HL-60/S4 (cell line): ENCODE results near the gene VTCN1.

Experiments used
- in situ Hi-C: fragments of 300-500 bp; cut with MboI; formaldehyde crosslinking; loops from 2 replicates; pipeline ENCODE4 v1.14.3; 2022; ENCODE audit warnings: low sequenced_read_pairs

The VTCN1 gene

GRCh38 chr1:117210386-117210785 lies 341 bp downstream of the VTCN1 start:
- in situ Hi-C loops = no loop called here

GRCh38 chr1:117209094-117209493 lies 1.6 kb downstream of the VTCN1 start:
- in situ Hi-C loops = no loop called here

GRCh38 chr1:117208580-117208979 lies 2.1 kb downstream of the VTCN1 start:
- in situ Hi-C loops = no loop called here

GRCh38 chr1:117205368-117205767 lies 5.4 kb downstream of the VTCN1 start:
- in situ Hi-C loops = no loop called here

- in situ Hi-C loops = no loop called here
Measured at GRCh38 chr1:117201808-117202207, 8.9 kb downstream of the VTCN1 start.

GRCh38 chr1:117198097-117198496 lies 12.6 kb downstream of the VTCN1 start:
- in situ Hi-C loops = no loop called here

- in situ Hi-C loops = no loop called here
Measured at GRCh38 chr1:117189726-117190125, 21.0 kb downstream of the VTCN1 start.

- in situ Hi-C loops = no loop called here
Measured at GRCh38 chr1:117188816-117189437, 21.8 kb downstream of the VTCN1 start.

GRCh38 chr1:117188170-117188815 lies 22.4 kb downstream of the VTCN1 start:
- in situ Hi-C loops = no loop called here

- in situ Hi-C loops = no loop called here
Measured at GRCh38 chr1:117183112-117183511, 27.6 kb downstream of the VTCN1 start.

GRCh38 chr1:117182319-117182718 lies 28.4 kb downstream of the VTCN1 start:
- in situ Hi-C loops = no loop called here

GRCh38 chr1:117181630-117182041 lies 29.1 kb downstream of the VTCN1 start:
- in situ Hi-C loops = no loop called here

- in situ Hi-C loops = no loop called here
Measured at GRCh38 chr1:117180147-117180967, 30.4 kb downstream of the VTCN1 start.

- in situ Hi-C loops = no loop called here
Measured at GRCh38 chr1:117179471-117179870, 31.3 kb downstream of the VTCN1 start.

GRCh38 chr1:117178756-117179155 lies 32.0 kb downstream of the VTCN1 start:
- in situ Hi-C loops = no loop called here

- in situ Hi-C loops = no loop called here
Measured at GRCh38 chr1:117177376-117177775, 33.4 kb downstream of the VTCN1 start.

- in situ Hi-C loops = no loop called here
Measured at GRCh38 chr1:117176579-117176978, 34.1 kb downstream of the VTCN1 start.

GRCh38 chr1:117174851-117175250 lies 35.9 kb downstream of the VTCN1 start:
- in situ Hi-C loops = no loop called here

GRCh38 chr1:117173691-117174090 lies 37.0 kb downstream of the VTCN1 start:
- in situ Hi-C loops = no loop called here

GRCh38 chr1:117173006-117173405 lies 37.7 kb downstream of the VTCN1 start:
- in situ Hi-C loops = no loop called here

- in situ Hi-C loops = no loop called here
Measured at GRCh38 chr1:117171900-117172511, 38.7 kb downstream of the VTCN1 start.
